ENCODE results near the gene POLG. TPM values are rescaled to one million over a fixed set of nuclear protein-coding genes. Genes with fewer than 3 reads are reported as not detected.

POLG gene
- polyA plus RNA-seq, 3 donors = 47.8 to 50.2 (median 48.0) TPM

GRCh38 chr15:89328398-89329254, 6.0 kb downstream of the POLG start:
- DNase-seq (ENCODE audit: low read depth in 3 of 3, low spot score in 2 of 3) = no peak

GRCh38 chr15:89327113-89327512, 7.5 kb downstream of the POLG start:
- DNase-seq (ENCODE audit: low read depth in 3 of 3, low spot score in 2 of 3) = no peak

- no peak for DNase-seq (ENCODE audit: low read depth in 3 of 3, low spot score in 2 of 3)
Observed at GRCh38 chr15:89326316-89326715, 8.3 kb downstream of the POLG start.

GRCh38 chr15:89325039-89325803, 9.4 kb downstream of the POLG start:
- no peak for DNase-seq (ENCODE audit: low read depth in 3 of 3, low spot score in 2 of 3)

GRCh38 chr15:89323825-89324224, 10.8 kb downstream of the POLG start:
- DNase-seq (ENCODE audit: low read depth in 3 of 3, low spot score in 2 of 3) = no peak

GRCh38 chr15:89322822-89323221, 11.8 kb downstream of the POLG start:
- DNase-seq (ENCODE audit: low read depth in 3 of 3, low spot score in 2 of 3) = no peak

GRCh38 chr15:89321521-89322410, 12.9 kb downstream of the POLG start:
- no peak for DNase-seq (ENCODE audit: low read depth in 3 of 3, low spot score in 2 of 3)

GRCh38 chr15:89320200-89320599, 14.4 kb downstream of the POLG start:
- no peak for DNase-seq (ENCODE audit: low read depth in 3 of 3, low spot score in 2 of 3)

GRCh38 chr15:89319678-89320077, 14.9 kb downstream of the POLG start:
- no peak for DNase-seq (ENCODE audit: low read depth in 3 of 3, low spot score in 2 of 3)

GRCh38 chr15:89317186-89317720, 17.4 kb downstream of the POLG start:
- no peak for DNase-seq (ENCODE audit: low read depth in 3 of 3, low spot score in 2 of 3)

- no peak for DNase-seq (ENCODE audit: low read depth in 3 of 3, low spot score in 2 of 3)
Observed at GRCh38 chr15:89316504-89316903, 18.1 kb downstream of the POLG start.

GRCh38 chr15:89315375-89315929, 19.2 kb downstream of the POLG start:
- no peak for DNase-seq (ENCODE audit: low read depth in 3 of 3, low spot score in 2 of 3)

GRCh38 chr15:89309993-89310392, 24.6 kb downstream of the POLG start:
- no peak for DNase-seq (ENCODE audit: low read depth in 3 of 3, low spot score in 2 of 3)

GRCh38 chr15:89308236-89308635, 26.4 kb downstream of the POLG start:
- DNase-seq (ENCODE audit: low read depth in 3 of 3, low spot score in 2 of 3) = no peak

GRCh38 chr15:89307791-89308190, 26.8 kb downstream of the POLG start:
- DNase-seq (ENCODE audit: low read depth in 3 of 3, low spot score in 2 of 3) = no peak

GRCh38 chr15:89307046-89307587, 27.5 kb downstream of the POLG start:
- DNase-seq (ENCODE audit: low read depth in 3 of 3, low spot score in 2 of 3) = no peak

- DNase-seq (ENCODE audit: low read depth in 3 of 3, low spot score in 2 of 3) = no peak
Observed at GRCh38 chr15:89305395-89305794, 29.2 kb downstream of the POLG start.

GRCh38 chr15:89303986-89304385, 30.6 kb downstream of the POLG start:
- DNase-seq (ENCODE audit: low read depth in 3 of 3, low spot score in 2 of 3) = no peak

GRCh38 chr15:89301304-89302089, 33.1 kb downstream of the POLG start:
- no peak for DNase-seq (ENCODE audit: low read depth in 3 of 3, low spot score in 2 of 3)

Measured in right renal cortex interstitium (tissue), 3 donors.